Stimulated activated CD8-positive, alpha-beta memory T cell treated with anti-CD3 and anti-CD28 coated beads, Interleukin-15, amount 100 ng/mL, for 1 hour (primary cell): ENCODE results near the gene ST6GALNAC5.
"Not testable (repeated sequence)": the region's sequence is repeated elsewhere in the genome, so short reads cannot be mapped to it uniquely, and the experiment has no call there.

Experiments
- DNase-seq: peaks from one replicate; pipeline ENCODE4 v3.0.0-alpha.2; 2020; ENCODE audit warnings: low read depth

Gene ST6GALNAC5

GRCh38 chr1:76867342-76868130, at the start of gene ST6GALNAC5:
Gene ST6GALNAC5 (plus strand): TSS chr1:76867480.
- DNase-seq, result no peak

- no peak for DNase-seq
Observed at GRCh38 chr1:76820028-76820427, 47.3 kb upstream of the ST6GALNAC5 start.

GRCh38 chr1:76822961-76823360, 44.3 kb upstream of the ST6GALNAC5 start:
- not testable (repeated sequence) for DNase-seq

GRCh38 chr1:76824106-76824505, 43.2 kb upstream of the ST6GALNAC5 start:
- no peak for DNase-seq

- no peak for DNase-seq
Observed at GRCh38 chr1:76826072-76826845, 41.0 kb upstream of the ST6GALNAC5 start.

- DNase-seq, result no peak
Observed at GRCh38 chr1:76827066-76827465, 40.2 kb upstream of the ST6GALNAC5 start.

- DNase-seq, result no peak
Observed at GRCh38 chr1:76830373-76830772, 36.9 kb upstream of the ST6GALNAC5 start.

- DNase-seq, result no peak
Observed at GRCh38 chr1:76832521-76832920, 34.8 kb upstream of the ST6GALNAC5 start.

- DNase-seq, result no peak
Observed at GRCh38 chr1:76833151-76833550, 34.1 kb upstream of the ST6GALNAC5 start.

GRCh38 chr1:76833856-76834255, 33.4 kb upstream of the ST6GALNAC5 start:
- DNase-seq, result no peak

GRCh38 chr1:76835203-76835602, 32.1 kb upstream of the ST6GALNAC5 start:
- DNase-seq, result no peak

- DNase-seq, result no peak
Observed at GRCh38 chr1:76840278-76840677, 27.0 kb upstream of the ST6GALNAC5 start.

GRCh38 chr1:76841460-76841859, 25.8 kb upstream of the ST6GALNAC5 start:
- no peak for DNase-seq

GRCh38 chr1:76843821-76844464, 23.3 kb upstream of the ST6GALNAC5 start:
- no peak for DNase-seq

- no peak for DNase-seq
Observed at GRCh38 chr1:76854255-76854654, 13.0 kb upstream of the ST6GALNAC5 start.

- no peak for DNase-seq
Observed at GRCh38 chr1:76856104-76856503, 11.2 kb upstream of the ST6GALNAC5 start.

- DNase-seq, result no peak
Observed at GRCh38 chr1:76857138-76857537, 10.1 kb upstream of the ST6GALNAC5 start.

GRCh38 chr1:76857973-76858372, 9.3 kb upstream of the ST6GALNAC5 start:
- DNase-seq, result no peak

- no peak for DNase-seq
Observed at GRCh38 chr1:76861149-76861548, 6.1 kb upstream of the ST6GALNAC5 start.

- no peak for DNase-seq
Observed at GRCh38 chr1:76862447-76862846, 4.8 kb upstream of the ST6GALNAC5 start.

- DNase-seq, result no peak
Observed at GRCh38 chr1:76864383-76864782, 2.9 kb upstream of the ST6GALNAC5 start.

GRCh38 chr1:76865696-76866286, 1.5 kb upstream of the ST6GALNAC5 start:
- DNase-seq, result no peak
